Parathyroid adenoma (tissue), 2 donors: ENCODE results near the gene MAPRE3.

Source experiments
- H2AFZ ChIP-seq: fragments of 300-600 bp; sonication (generic); one replicate; pipeline ENCODE4 v1.7.0; 2017; ENCODE audit warnings: antibody characterized with exemption, mild to moderate bottlenecking
- H3K27ac ChIP-seq: fragments of 300-600 bp; sonication (generic); one replicate; pipeline ENCODE4 v1.7.0; 2017
- H3K27me3 ChIP-seq: fragments of 300-600 bp; sonication (generic); one replicate; pipeline ENCODE4 v1.7.0; 2017; ENCODE audit warnings: low read length; ENCODE audit not compliant: control insufficient read depth, insufficient read depth
- H3K36me3 ChIP-seq: fragments of 300-600 bp; sonication (generic); one replicate; pipeline ENCODE4 v1.7.0; 2017; ENCODE audit warnings: low read length; ENCODE audit not compliant: control insufficient read depth, insufficient read depth
- H3K4me1 ChIP-seq: fragments of 300-600 bp; sonication (generic); one replicate; pipeline ENCODE4 v1.7.0; 2017; ENCODE audit warnings: control low read depth
- H3K4me2 ChIP-seq: fragments of 300-600 bp; sonication (generic); one replicate; pipeline ENCODE4 v1.7.0; 2017; ENCODE audit warnings: low read length
- H3K4me3 ChIP-seq: fragments of 300-600 bp; sonication (generic); one replicate; pipeline ENCODE4 v1.7.0; 2017; ENCODE audit warnings: low read depth, low read length
- H3K79me2 ChIP-seq: fragments of 300-600 bp; sonication (generic); one replicate; pipeline ENCODE4 v1.7.0; 2017; ENCODE audit warnings: control low read depth
- H3K9ac ChIP-seq: fragments of 300-600 bp; sonication (generic); one replicate; pipeline ENCODE4 v1.7.0; 2017; ENCODE audit warnings: mild to moderate bottlenecking
- H3K9me3 ChIP-seq: fragments of 300-600 bp; sonication (generic); one replicate; pipeline ENCODE4 v1.7.0; 2017; ENCODE audit warnings: low read length; ENCODE audit not compliant: control insufficient read depth
- TF ChIP-seq, protein P1 (sequence below): fragments of 300-600 bp; sonication (generic); IDR thresholded peaks from one replicate; pipeline ENCODE4 v1.7.0; 2017; ENCODE audit warnings: antibody characterized with exemption, mild to moderate bottlenecking
- donor health status: primary hyperparathyroidism.

The MAPRE3 gene

DNA sequence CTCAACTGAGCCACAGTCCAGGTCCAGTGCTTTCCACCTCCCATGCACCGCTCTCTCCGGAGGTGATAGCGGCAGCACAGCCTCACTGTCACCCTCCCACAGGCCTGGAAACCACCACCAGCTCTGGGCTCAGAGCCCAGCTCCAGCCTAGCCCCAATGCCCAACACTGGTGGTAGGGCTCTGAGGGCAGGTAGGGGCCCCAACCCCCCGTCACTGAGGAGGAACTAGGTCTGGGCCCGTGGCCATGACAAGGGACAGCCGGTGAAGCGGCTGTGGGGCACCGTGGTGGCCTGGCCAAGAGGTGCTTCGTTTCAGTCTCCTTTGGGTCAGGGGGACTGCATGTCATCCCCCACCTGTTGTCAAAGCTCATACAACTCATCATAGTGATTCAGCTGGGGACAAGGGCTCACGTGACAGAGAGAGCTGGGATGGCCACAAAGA, 56.8 kb downstream of the MAPRE3 start:
- H3K4me2 ChIP-seq, result no peak overlapping the region
- no peak overlapping the region for H3K27ac ChIP-seq
- H3K79me2 ChIP-seq, result peaks cover 11% of the 10 kb centered on the region
- H2AFZ ChIP-seq, result no peak overlapping the region
- TF ChIP-seq, protein P1, sequence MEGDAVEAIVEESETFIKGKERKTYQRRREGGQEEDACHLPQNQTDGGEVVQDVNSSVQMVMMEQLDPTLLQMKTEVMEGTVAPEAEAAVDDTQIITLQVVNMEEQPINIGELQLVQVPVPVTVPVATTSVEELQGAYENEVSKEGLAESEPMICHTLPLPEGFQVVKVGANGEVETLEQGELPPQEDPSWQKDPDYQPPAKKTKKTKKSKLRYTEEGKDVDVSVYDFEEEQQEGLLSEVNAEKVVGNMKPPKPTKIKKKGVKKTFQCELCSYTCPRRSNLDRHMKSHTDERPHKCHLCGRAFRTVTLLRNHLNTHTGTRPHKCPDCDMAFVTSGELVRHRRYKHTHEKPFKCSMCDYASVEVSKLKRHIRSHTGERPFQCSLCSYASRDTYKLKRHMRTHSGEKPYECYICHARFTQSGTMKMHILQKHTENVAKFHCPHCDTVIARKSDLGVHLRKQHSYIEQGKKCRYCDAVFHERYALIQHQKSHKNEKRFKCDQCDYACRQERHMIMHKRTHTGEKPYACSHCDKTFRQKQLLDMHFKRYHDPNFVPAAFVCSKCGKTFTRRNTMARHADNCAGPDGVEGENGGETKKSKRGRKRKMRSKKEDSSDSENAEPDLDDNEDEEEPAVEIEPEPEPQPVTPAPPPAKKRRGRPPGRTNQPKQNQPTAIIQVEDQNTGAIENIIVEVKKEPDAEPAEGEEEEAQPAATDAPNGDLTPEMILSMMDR, result no peak
- H3K4me1 ChIP-seq, result peaks cover 3% of the 10 kb centered on the region
- no peak overlapping the region for H3K9ac ChIP-seq
- H3K4me3 ChIP-seq, result no peak overlapping the region
- H3K27me3 ChIP-seq, result no peaks in the 10 kb centered on the region
- H3K36me3 ChIP-seq, result no peaks in the 10 kb centered on the region
- H3K9me3 ChIP-seq, result no peaks in the 10 kb centered on the region

DNA sequence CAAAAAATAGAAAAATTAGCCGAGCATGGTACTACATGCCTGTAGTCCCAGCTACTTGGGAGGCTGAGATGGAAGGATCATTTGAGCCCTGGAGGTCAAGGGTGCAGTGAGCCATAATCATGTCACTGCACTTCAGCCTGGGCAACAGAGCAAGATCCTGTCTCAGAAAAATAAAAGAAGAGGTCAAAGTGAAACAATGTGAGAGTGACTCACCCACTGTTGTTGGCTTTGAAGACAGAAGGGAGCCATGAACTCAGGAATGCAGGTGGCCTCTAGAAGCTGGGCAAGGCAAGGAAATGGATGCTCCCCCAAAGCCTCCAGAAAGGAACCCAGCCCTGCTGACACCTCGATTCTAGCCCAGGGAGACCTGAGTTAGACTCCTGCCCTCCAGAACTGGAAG, 58.6 kb downstream of the MAPRE3 start:
- Histone ChIP-seq H3K4me3 (no peak overlapping the region), H3K79me2 (no peaks in the 10 kb centered on the region), H3K4me2 (no peak overlapping the region), H2AFZ (no peak overlapping the region), H3K9ac (no peak overlapping the region), H3K4me1 (peaks cover 12% of the 10 kb centered on the region), H3K27ac (no peak overlapping the region), H3K36me3 (no peaks in the 10 kb centered on the region), H3K27me3 (no peaks in the 10 kb centered on the region), H3K9me3 (no peaks in the 10 kb centered on the region)
- TF ChIP-seq, protein P1, result no peak

DNA sequence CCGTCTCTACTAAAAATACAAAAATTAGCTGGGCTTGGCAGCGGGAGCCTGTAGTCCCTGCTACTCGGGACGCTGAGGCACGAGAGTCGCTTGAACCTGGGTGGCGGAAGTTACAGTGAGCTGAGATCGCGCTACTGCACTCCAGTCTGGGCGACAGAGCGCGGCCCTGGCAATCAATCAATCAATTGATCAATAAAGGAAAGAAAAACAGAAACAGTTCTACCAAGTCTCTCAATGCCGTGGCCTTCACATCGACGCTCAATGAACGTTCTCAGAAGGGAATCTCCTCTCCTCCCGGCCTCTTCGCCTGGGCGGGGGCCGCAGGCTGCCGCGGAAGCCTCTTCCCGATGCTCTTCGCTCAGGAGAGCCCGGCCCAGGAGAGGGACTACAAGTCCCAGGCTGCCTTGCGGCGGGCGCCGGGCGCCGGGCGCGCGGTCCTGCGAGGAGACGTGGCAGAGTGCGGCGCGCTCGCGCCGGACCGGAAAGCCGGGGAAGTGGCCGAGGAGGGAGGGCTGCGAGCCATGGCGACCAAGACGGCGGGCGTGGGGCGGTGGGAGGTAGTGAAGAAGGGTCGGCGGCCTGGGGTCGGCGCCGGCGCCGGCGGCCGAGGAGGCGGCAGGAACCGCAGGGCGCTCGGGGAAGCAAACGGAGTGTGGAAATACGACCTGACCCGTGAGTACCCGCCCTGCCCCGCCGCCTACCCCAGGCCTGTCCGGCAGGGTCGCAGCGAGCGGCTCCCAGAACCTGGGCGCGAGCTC, 62.2 kb downstream of the MAPRE3 start, which contains the start of gene TMEM214:
TMEM214 (plus strand) TSS at position 471 of the 758 bp plus-strand sequence; CDS start at position 522, 51 bp downstream.
- Histone ChIP-seq H3K4me2 (peak within 1 kb of the TSS; percentile 99), H2AFZ (peak within 1 kb of the TSS; percentile 96), H3K4me1 (peaks cover 14% of the 10 kb centered on the region), H3K27ac (peak within 1 kb of the TSS; percentile 27), H3K9ac (peak within 1 kb of the TSS; percentile 64), H3K79me2 (no peaks in the 10 kb centered on the region), H3K27me3 (no peaks in the 10 kb centered on the region), H3K9me3 (no peaks in the 10 kb centered on the region), H3K36me3 (no peaks in the 10 kb centered on the region), H3K4me3 (peak within 1 kb of the TSS; percentile 87)
- TF ChIP-seq, protein P1, result no peak

DNA sequence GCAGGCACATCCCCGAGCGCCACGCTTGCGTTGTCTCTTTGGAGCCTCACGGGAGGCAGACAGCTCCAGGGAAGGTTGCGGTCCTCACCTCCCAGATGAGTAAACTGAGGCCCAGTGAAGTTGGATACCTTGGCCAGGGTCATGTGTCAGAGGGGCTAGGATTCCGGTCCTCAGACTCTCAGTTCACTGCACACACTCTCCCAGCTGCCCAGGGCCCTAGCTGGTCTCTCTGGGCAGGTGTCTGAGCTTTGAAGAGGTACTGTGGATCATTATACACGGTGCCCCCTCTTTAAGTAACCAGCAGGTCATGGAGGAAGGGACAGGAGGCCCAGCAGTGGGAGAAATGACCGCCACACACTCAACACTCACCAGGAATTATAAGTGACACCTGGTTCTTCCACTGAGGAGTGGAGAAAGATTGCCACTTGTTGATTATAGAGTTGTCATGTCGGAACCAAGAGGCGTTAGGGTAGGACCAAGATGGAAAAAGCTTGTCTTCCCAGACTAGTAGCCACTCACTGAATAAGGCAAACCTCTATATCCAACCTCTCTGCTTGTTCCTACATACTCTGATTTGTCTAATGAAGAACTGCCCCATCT, 62.9 kb downstream of the MAPRE3 start:
- peaks cover 14% of the 10 kb centered on the region for H3K4me1 ChIP-seq
- no peaks in the 10 kb centered on the region for H3K27me3 ChIP-seq
- H3K79me2 ChIP-seq, result no peaks in the 10 kb centered on the region
- no peaks in the 10 kb centered on the region for H3K9me3 ChIP-seq
- H3K36me3 ChIP-seq, result no peaks in the 10 kb centered on the region
- TF ChIP-seq, protein P1, result no peak
- H3K27ac ChIP-seq, result peak overlapping the region; percentile 27
- H3K4me2 ChIP-seq, result peak overlapping the region; percentile 99
- H3K4me3 ChIP-seq, result peak overlapping the region; percentile 87
- peak overlapping the region; percentile 96 for H2AFZ ChIP-seq
- H3K9ac ChIP-seq, result peak overlapping the region; percentile 64
